GM12878 (cell line): ENCODE data around the gene HIVEP3. TPM values are rescaled to one million over a fixed set of nuclear protein-coding genes. Genes with fewer than 3 reads are reported as not detected.

Experiments
- ATAC-seq: fragments of 200-7000 bp; cut with Tn5 transposase; 3 replicates; pipeline ENCODE4 v1.9.1; 2020; ENCODE audit warnings: mild to moderate bottlenecking, moderate library complexity
- BruUV-seq: library from RNA; stranded (reverse); fragments of 400-500 nt; replicated peaks from 2 replicates; lab custom pipeline; 2021; lab: Mats Ljungman, UMichigan
- CTCF ChIA-PET: fragments of 300-600 bp; sonication (Branson Sonifier 250); formaldehyde crosslinking; extraction: SDS; loops from one replicate; lab custom pipeline; 2021; ENCODE audit warnings: inconsistent platforms; lab: Yijun Ruan, JAX
- POLR2A ChIA-PET: fragments of 350-600 bp; formaldehyde crosslinking; extraction: SDS; loops from one replicate; lab custom pipeline; 2021; ENCODE audit warnings: inconsistent platforms; lab: Charles Lee
- RAD21 ChIA-PET: fragments of 300-600 bp; sonication (Branson Sonifier 250); formaldehyde crosslinking; loops from one replicate; lab custom pipeline; 2023; ENCODE audit warnings: antibody characterized with exemption; ENCODE audit not compliant: unreplicated experiment; lab: Charles Lee
- SMC1A ChIA-PET: fragments of 300-600 bp; sonication (Branson Sonifier 250); formaldehyde crosslinking; loops from one replicate; lab custom pipeline; 2023; ENCODE audit not compliant: unreplicated experiment, uncharacterized antibody; lab: Charles Lee
- DNase-seq: peaks from one replicate; pipeline ENCODE4 v3.0.0-alpha.2; 2011; ENCODE audit warnings: low read depth, low spot score
- FAIRE-seq: peaks from 3 replicates; lab custom pipeline; 2011; peaks lifted over from hg19 to GRCh38; lab: Jason Lieb, UNC
- H2AFZ ChIP-seq: 2 replicates; pipeline ENCODE4 v1.6.0; 2011; ENCODE audit warnings: low read depth, low read length, control low read depth; ENCODE audit not compliant: control insufficient read depth
- H3K27ac ChIP-seq: 2 replicates; pipeline ENCODE4 v1.5.1; 2011; ENCODE audit warnings: control low read depth; ENCODE audit not compliant: control insufficient read depth, insufficient read depth
- H3K27me3 ChIP-seq, 2 experiments: replicated peaks in 1 of 2; 2 replicates each; pipeline versions ENCODE4 v1.6.0 to v1.6.1; 2011; ENCODE audit warnings: low read length in 1 of 2; ENCODE audit not compliant: control insufficient read depth in 2 of 2, insufficient read depth in 2 of 2
- H3K36me3 ChIP-seq, 2 experiments: 2 replicates each; pipeline ENCODE4 v1.5.1; 2011; ENCODE audit warnings: low read length in 1 of 2; ENCODE audit not compliant: control insufficient read depth in 2 of 2, insufficient read depth in 2 of 2
- H3K4me1 ChIP-seq: 2 replicates; pipeline ENCODE4 v1.6.1; 2011; ENCODE audit warnings: mild to moderate bottlenecking, low read length, moderate library complexity, mixed read lengths; ENCODE audit not compliant: control insufficient read depth, insufficient read depth
- H3K4me2 ChIP-seq: 2 replicates; pipeline ENCODE4 v1.6.0; 2011; ENCODE audit warnings: control low read depth; ENCODE audit not compliant: control insufficient read depth, insufficient read depth
- H3K4me3 ChIP-seq: fragments of 200-600 bp; sonication (generic); 2 replicates; pipeline ENCODE4 v1.5.1; 2016
- H3K79me2 ChIP-seq: 2 replicates; pipeline ENCODE4 v1.6.0; 2011; ENCODE audit warnings: low read length; ENCODE audit not compliant: control insufficient read depth, insufficient read depth
- H3K9ac ChIP-seq: 2 replicates; pipeline ENCODE4 v1.8.0; 2011; ENCODE audit warnings: low read length, control low read depth, mixed read lengths; ENCODE audit not compliant: control insufficient read depth, insufficient read depth
- H3K9me3 ChIP-seq: replicated peaks from 3 replicates; pipeline ENCODE4 v1.5.1; 2011; ENCODE audit warnings: mild to moderate bottlenecking, low read length; ENCODE audit not compliant: control insufficient read depth, insufficient read depth
- H4K20me1 ChIP-seq: 2 replicates; pipeline ENCODE4 v1.6.0; 2011; ENCODE audit not compliant: control insufficient read depth, insufficient read depth
- ATF7 ChIP-seq: fragments of 450-650 bp; IDR thresholded peaks from 2 replicates; pipeline ENCODE4 v1.6.1; 2016; ENCODE audit warnings: low read depth, mild to moderate bottlenecking
- IKZF2 ChIP-seq, 2 experiments: fragments of 450-650 bp; IDR thresholded peaks; 2 replicates each; pipeline ENCODE4 v1.6.1; 2017; ENCODE audit warnings: mild to moderate bottlenecking in 2 of 2, moderate library complexity in 2 of 2
- MEF2A ChIP-seq: IDR thresholded peaks from 2 replicates; pipeline ENCODE4 v1.6.1; 2011; ENCODE audit warnings: low read depth, mild to moderate bottlenecking, low read length, moderate library complexity; ENCODE audit not compliant: insufficient read depth
- RAD51 ChIP-seq: fragments of 450-650 bp; IDR thresholded peaks from 2 replicates; pipeline ENCODE4 v1.6.1; 2016; ENCODE audit warnings: moderate library complexity, mild to moderate bottlenecking, inconsistent platforms
- WGBS: methylation state at CpG from one replicate; pipeline ENCODE4 v1.1.6; 2016; ENCODE audit warnings: low lambda C conversion rate; ENCODE audit not compliant: insufficient replicate concordance, insufficient coverage; ENCODE audit errors: missing lambda C conversion rate; 5-methylcytosine and 5-hydroxymethylcytosine counted together
- in situ Hi-C: fragments of 300-500 bp; cut with MboI; formaldehyde crosslinking; loops from 9 replicates; pipeline ENCODE4 v1.14.3; 2018; ENCODE audit warnings: mixed read lengths
- intact Hi-C: fragments of 100-400 bp; cut with micrococcal nuclease; formaldehyde crosslinking; loops from one replicate; pipeline ENCODE4 v1.14.2; 2022; ENCODE audit not compliant: unreplicated experiment
- polyA plus RNA-seq, 11 experiments: library from polyadenylated mRNA; depleted of rRNA in 4 of 11; unstranded in 6 of 11; stranded (reverse) in 5 of 11; fragments of >200 nt; fragmentation: Nextera tagmentation in 4 of 11; fragmentation: Illumina TruSeq in 1 of 11; extraction: Ambion mirVana in 4 of 11; extraction: Trizol in 1 of 11; gene quantifications; 1 replicate in 1 of 11; 2 replicates in 10 of 11; pipeline versions ENCODE4 v1.2.1 to v1.2.3, GENCODE V29; 2011 to 2016; ENCODE audit warnings: inconsistent platforms in 2 of 11, missing spikeins in 2 of 11, low read depth in 1 of 11
- total RNA-seq, 4 experiments: library from RNA; depleted of rRNA in 3 of 4; stranded (reverse); fragments of >200 nt in 3 of 4; fragmentation: Illumina TruSeq in 1 of 4; extraction: Trizol in 1 of 4; gene quantifications; 2 replicates each; pipeline versions ENCODE4 v1.2.1 to v1.2.3, GENCODE V29; 2013 to 2021
- TF ChIP-seq, protein P1 (sequence below): fragments of 450-650 bp; IDR thresholded peaks from 2 replicates; pipeline ENCODE4 v1.6.1; 2014; ENCODE audit warnings: mild to moderate bottlenecking
- TF ChIP-seq, protein P2 (sequence below): fragments of 450-650 bp; IDR thresholded peaks from 2 replicates; pipeline ENCODE4 v1.6.1; 2017; ENCODE audit warnings: antibody characterized with exemption, mild to moderate bottlenecking, moderate library complexity

The HIVEP3 gene
- total and polyA plus RNA-seq, 10 of the 15 experiments (the other 5 are each of a cell fraction or from before 2014, with no cell fraction given) = 1.8 to 13.6 (median 3.8) TPM

DNA sequence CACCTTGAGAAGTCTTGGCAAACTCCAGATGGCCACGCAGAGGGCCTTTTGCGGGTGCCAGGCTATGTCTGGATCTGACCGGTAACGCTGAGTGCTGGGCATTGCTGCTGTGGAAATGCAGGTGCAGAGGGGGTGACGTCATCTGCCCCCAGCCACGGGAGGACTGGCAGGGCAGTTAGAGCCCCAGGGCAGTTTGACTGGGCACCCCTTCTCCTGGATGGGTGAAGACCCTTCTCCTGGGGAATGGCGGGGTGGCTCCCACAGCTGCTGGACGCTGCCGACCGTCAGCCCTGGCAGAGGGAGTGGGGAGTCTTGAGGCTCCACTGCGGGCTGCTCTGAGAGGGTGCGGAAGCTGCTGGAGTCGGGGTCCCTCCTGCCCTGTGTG, 421.7 kb downstream of the HIVEP3 start:
- no peaks in the 10 kb centered on the region for H3K79me2 ChIP-seq
- H3K9me3 ChIP-seq = no peaks in the 10 kb centered on the region
- ChIA-PET POLR2A (no interaction called here), SMC1A (no interaction called here), RAD21 (no interaction called here), CTCF (interaction anchor here (7.4 kb wide), 1 partner anchor 18 kb away, joined by 59 read pairs; no protein-coding TSS in a partner anchor)
- DNase-seq (no peak), ATAC-seq (no peak), FAIRE-seq (no peak)
- in situ Hi-C loops = no loop called here
- no peak overlapping the region for H3K27ac ChIP-seq
- no peak overlapping the region for H3K4me2 ChIP-seq
- TF ChIP-seq MEF2A = no peak
- no peak for TF ChIP-seq IKZF2 (IDR thresholded peaks at IDR 0.05)
- TF ChIP-seq, protein P1, sequence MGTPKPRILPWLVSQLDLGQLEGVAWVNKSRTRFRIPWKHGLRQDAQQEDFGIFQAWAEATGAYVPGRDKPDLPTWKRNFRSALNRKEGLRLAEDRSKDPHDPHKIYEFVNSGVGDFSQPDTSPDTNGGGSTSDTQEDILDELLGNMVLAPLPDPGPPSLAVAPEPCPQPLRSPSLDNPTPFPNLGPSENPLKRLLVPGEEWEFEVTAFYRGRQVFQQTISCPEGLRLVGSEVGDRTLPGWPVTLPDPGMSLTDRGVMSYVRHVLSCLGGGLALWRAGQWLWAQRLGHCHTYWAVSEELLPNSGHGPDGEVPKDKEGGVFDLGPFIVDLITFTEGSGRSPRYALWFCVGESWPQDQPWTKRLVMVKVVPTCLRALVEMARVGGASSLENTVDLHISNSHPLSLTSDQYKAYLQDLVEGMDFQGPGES = no peak
- TF ChIP-seq RAD51 = no peak
- peak; percentile 42; the same call in 1 of the 2 replicates for TF ChIP-seq ATF7
- TF ChIP-seq, protein P2, sequence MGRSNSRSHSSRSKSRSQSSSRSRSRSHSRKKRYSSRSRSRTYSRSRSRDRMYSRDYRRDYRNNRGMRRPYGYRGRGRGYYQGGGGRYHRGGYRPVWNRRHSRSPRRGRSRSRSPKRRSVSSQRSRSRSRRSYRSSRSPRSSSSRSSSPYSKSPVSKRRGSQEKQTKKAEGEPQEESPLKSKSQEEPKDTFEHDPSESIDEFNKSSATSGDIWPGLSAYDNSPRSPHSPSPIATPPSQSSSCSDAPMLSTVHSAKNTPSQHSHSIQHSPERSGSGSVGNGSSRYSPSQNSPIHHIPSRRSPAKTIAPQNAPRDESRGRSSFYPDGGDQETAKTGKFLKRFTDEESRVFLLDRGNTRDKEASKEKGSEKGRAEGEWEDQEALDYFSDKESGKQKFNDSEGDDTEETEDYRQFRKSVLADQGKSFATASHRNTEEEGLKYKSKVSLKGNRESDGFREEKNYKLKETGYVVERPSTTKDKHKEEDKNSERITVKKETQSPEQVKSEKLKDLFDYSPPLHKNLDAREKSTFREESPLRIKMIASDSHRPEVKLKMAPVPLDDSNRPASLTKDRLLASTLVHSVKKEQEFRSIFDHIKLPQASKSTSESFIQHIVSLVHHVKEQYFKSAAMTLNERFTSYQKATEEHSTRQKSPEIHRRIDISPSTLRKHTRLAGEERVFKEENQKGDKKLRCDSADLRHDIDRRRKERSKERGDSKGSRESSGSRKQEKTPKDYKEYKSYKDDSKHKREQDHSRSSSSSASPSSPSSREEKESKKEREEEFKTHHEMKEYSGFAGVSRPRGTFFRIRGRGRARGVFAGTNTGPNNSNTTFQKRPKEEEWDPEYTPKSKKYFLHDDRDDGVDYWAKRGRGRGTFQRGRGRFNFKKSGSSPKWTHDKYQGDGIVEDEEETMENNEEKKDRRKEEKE = no peak
- no peaks in the 10 kb centered on the region for H4K20me1 ChIP-seq
- H3K27me3 ChIP-seq = peaks cover 0 to 1% of the 10 kb centered on the region in 2 experiments; a peak in 2 of 4 replicates
- no peaks in the 10 kb centered on the region for H3K36me3 ChIP-seq
- no TSS peak for BruUV-seq
- intact Hi-C loops = no loop called here
- H3K4me3 ChIP-seq = no peak overlapping the region
- H2AFZ ChIP-seq = no peak overlapping the region
- H3K9ac ChIP-seq = no peak overlapping the region
- WGBS = 80% methylated on average over 13 of the region's 13 CpGs
- no peaks in the 10 kb centered on the region; the same call in 1 of the 2 replicates for H3K4me1 ChIP-seq
